Measurements from ENCODE around the gene SHROOM4. TPM values are rescaled to one million over a fixed set of nuclear protein-coding genes. Genes with fewer than 3 reads are reported as not detected.

SHROOM4 gene, protein sequence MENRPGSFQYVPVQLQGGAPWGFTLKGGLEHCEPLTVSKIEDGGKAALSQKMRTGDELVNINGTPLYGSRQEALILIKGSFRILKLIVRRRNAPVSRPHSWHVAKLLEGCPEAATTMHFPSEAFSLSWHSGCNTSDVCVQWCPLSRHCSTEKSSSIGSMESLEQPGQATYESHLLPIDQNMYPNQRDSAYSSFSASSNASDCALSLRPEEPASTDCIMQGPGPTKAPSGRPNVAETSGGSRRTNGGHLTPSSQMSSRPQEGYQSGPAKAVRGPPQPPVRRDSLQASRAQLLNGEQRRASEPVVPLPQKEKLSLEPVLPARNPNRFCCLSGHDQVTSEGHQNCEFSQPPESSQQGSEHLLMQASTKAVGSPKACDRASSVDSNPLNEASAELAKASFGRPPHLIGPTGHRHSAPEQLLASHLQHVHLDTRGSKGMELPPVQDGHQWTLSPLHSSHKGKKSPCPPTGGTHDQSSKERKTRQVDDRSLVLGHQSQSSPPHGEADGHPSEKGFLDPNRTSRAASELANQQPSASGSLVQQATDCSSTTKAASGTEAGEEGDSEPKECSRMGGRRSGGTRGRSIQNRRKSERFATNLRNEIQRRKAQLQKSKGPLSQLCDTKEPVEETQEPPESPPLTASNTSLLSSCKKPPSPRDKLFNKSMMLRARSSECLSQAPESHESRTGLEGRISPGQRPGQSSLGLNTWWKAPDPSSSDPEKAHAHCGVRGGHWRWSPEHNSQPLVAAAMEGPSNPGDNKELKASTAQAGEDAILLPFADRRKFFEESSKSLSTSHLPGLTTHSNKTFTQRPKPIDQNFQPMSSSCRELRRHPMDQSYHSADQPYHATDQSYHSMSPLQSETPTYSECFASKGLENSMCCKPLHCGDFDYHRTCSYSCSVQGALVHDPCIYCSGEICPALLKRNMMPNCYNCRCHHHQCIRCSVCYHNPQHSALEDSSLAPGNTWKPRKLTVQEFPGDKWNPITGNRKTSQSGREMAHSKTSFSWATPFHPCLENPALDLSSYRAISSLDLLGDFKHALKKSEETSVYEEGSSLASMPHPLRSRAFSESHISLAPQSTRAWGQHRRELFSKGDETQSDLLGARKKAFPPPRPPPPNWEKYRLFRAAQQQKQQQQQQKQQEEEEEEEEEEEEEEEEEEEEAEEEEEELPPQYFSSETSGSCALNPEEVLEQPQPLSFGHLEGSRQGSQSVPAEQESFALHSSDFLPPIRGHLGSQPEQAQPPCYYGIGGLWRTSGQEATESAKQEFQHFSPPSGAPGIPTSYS (N-terminal part only)
- total RNA-seq: not detected
- not detected for polyA plus RNA-seq
- 0 reads per million in 6 experiments for total RNA-seq

DNA sequence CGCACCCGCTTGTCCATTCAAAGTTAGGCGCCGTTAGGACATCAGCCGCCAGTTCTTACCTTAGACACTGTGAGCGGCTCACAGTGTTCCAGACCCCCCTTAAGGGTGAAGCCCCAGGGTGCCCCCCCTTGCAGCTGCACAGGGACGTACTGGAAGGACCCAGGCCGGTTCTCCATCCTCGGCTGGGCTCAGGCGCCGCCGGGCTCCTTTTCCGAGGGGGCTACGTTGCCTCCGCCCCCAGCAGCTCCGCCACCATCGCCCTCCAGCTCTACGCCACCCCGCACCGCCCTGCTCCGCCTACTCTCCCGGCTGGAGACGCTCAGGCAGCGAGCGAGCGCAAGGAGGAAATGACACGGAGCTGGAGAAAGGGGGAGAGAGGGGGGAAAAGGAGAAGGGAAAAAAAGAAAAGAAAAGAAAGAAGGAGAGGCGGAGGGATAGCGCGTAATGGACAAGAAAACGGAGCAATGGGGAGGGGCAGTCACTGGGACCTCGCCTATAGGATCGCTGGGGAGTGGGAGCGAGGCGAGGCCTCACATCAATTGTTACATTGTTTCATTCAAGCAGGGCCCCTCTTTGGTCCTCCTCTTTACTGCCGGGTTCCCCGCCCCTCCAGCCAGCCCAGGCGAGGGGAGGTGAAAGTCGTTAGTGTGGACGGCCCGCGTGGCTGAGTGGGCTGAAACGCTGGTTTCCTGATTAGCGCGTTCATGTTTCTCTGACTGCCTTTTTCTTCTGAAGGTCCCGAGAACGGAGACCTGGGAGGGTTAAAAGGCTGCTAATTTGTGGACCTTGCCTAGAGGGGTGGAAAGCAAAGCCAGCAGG lies at the start of gene SHROOM4:
Gene SHROOM4, minus strand, starts transcription at position 352 of the 819 bp plus-strand sequence. Its CDS starts 176 bp downstream, at position 176.
- H3K27me3 Mint-ChIP-seq: peaks cover 12 to 49% (median 24%) of the 10 kb centered on the region in 5 donors
- H3K36me3 Mint-ChIP-seq: no peaks in the 10 kb centered on the region
- no peak within 1 kb of the TSS for H3K27ac Mint-ChIP-seq
- peak within 1 kb of the TSS in 8 of 10 donors; percentile 19 to 61 (median 49) for H3K4me3 Mint-ChIP-seq
- H3K4me1 Mint-ChIP-seq: peaks cover 0 to 9% (median 4%) of the 10 kb centered on the region in 4 donors
- no peak for DNase-seq
- no peak for ATAC-seq
- peaks cover 0 to 2% (median 0%) of the 10 kb centered on the region in 9 donors for H3K9me3 Mint-ChIP-seq
- POLR2A ChIA-PET: no interaction called here

DNA sequence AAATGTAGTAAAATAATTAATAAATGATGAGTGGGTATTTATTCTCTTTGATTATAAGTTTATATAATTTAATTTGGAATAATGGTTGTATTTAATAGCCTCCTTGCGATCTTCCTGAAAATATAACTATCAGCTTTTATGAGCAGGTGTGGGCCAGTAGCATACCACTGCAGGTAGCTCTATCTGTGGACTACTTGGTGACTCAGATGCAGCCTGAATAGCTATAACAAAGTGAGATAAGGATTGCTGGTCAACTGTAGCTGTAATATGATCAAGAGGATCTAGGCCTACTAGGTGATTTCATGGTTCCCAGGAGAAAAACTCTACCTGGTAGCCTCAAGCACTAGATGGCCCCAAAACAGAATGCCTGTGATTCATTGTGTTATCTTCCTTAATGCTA lies 49.5 kb upstream of the SHROOM4 start:
- no peaks in the 10 kb centered on the region for H3K9me3 Mint-ChIP-seq
- no peaks in the 10 kb centered on the region for H3K4me1 Mint-ChIP-seq
- no peak overlapping the region for H3K4me3 Mint-ChIP-seq
- no peaks in the 10 kb centered on the region for H3K36me3 Mint-ChIP-seq
- H3K27ac Mint-ChIP-seq: no peak overlapping the region
- ATAC-seq (no peak), DNase-seq (no peak)
- peaks cover 0 to 4% (median 2%) of the 10 kb centered on the region in 5 donors for H3K27me3 Mint-ChIP-seq
- POLR2A ChIA-PET: no interaction called here

DNA sequence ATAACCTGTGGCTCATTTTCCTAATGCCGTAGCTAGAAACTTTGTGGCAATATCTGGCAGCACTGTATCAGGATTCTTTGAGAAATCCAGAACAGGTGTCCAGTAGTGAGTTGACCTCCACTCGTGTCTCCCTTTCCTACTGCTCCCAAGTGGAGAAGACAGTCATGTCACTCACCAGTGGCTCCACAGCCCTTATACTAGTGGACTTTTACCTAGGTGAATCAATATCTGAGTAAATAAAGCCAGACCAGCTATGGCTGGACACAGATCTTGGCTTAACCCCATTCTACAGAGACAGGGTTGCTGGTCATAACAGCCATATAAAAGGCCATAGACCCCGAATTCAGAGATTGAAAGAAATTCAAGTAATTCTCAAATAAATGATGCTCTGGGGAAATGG lies 46.5 kb upstream of the SHROOM4 start:
- Mint-ChIP-seq H3K36me3 (no peaks in the 10 kb centered on the region), H3K27ac (no peak overlapping the region), H3K4me1 (no peaks in the 10 kb centered on the region), H3K9me3 (no peaks in the 10 kb centered on the region), H3K27me3 (peaks cover 0 to 8% (median 1%) of the 10 kb centered on the region in 5 donors), H3K4me3 (no peak overlapping the region)
- POLR2A ChIA-PET: no interaction called here
- no peak for ATAC-seq
- no peak for DNase-seq

DNA sequence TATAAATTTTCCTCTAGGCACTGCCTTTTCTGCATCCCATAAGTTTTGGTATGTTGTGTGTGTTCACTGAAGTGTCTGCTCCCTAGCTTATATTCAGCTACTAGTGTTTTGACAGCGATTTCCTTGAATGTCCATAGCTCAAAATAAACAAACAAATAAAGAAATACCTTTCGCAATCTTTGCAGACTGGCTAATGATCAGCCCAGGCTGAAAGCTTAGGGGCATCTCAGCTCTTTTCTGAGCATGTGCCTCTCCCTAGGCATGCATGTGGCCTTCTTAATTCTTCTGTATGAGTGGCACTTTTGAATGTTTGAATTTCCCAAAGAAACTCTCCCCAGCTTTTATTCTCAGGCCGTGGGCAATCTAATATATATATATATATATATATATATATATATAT lies 44.6 kb upstream of the SHROOM4 start:
- H3K4me1 Mint-ChIP-seq: no peaks in the 10 kb centered on the region
- H3K27ac Mint-ChIP-seq: no peak overlapping the region

DNA sequence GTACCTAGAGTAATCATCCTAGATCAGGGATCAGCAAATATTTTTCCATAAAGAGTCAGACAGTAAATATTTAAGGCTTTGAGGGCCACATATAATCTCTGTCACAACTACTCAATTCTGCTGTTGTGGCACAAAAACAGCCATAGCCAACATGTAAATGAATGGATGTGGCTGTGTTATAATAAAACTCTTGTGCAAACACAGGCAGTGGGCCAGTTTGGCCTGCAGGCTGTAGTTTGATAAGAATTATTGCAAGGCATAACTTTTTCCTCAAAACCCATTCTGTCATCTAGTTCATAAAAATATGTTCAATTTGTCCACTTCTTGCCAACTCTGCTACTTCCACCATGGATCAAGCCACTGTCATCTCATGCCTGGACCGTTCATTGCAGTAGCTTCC lies 39.4 kb upstream of the SHROOM4 start:
- Mint-ChIP-seq H3K27me3 (peaks cover 0 to 4% (median 0%) of the 10 kb centered on the region in 5 donors), H3K4me3 (no peak overlapping the region), H3K9me3 (peaks cover 0 to 2% (median 0%) of the 10 kb centered on the region in 9 donors), H3K27ac (no peak overlapping the region), H3K36me3 (no peaks in the 10 kb centered on the region), H3K4me1 (no peaks in the 10 kb centered on the region)
- ATAC-seq (no peak), DNase-seq (no peak)
- POLR2A ChIA-PET: no interaction called here

More for the DNA sequence above, 44.6 kb upstream of the SHROOM4 start:
- H3K9me3 Mint-ChIP-seq: no peaks in the 10 kb centered on the region
- peaks cover 0 to 8% (median 0%) of the 10 kb centered on the region in 5 donors for H3K27me3 Mint-ChIP-seq
- H3K36me3 Mint-ChIP-seq: no peaks in the 10 kb centered on the region
- DNase-seq: no peak
- POLR2A ChIA-PET: no interaction called here
- ATAC-seq: no peak
- H3K4me3 Mint-ChIP-seq: no peak overlapping the region

DNA sequence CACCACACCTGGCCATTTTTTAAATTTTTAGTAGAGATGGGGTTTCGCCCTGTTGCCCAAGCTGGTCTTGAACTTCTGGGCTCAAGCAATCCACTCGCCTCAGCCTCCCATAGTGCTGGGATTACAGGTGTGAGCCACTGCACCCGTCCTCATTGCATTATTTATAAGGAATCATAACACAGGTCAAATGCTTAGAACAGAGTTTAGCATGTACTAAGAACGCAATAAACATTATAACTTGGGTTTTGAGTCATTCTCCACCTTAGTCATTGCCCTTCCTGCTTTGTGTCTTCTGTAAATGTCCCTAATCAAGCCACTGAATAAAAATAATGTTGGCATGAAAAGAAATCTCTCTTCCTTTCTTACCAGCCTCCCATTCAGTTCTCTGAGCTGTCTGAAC lies 38.5 kb upstream of the SHROOM4 start:
- DNase-seq (no peak), ATAC-seq (no peak)
- Mint-ChIP-seq H3K36me3 (no peaks in the 10 kb centered on the region), H3K27me3 (no peaks in the 10 kb centered on the region), H3K27ac (no peak overlapping the region), H3K4me3 (no peak overlapping the region), H3K4me1 (no peaks in the 10 kb centered on the region), H3K9me3 (peaks cover 0 to 2% (median 0%) of the 10 kb centered on the region in 9 donors)
- POLR2A ChIA-PET: no interaction called here

DNA sequence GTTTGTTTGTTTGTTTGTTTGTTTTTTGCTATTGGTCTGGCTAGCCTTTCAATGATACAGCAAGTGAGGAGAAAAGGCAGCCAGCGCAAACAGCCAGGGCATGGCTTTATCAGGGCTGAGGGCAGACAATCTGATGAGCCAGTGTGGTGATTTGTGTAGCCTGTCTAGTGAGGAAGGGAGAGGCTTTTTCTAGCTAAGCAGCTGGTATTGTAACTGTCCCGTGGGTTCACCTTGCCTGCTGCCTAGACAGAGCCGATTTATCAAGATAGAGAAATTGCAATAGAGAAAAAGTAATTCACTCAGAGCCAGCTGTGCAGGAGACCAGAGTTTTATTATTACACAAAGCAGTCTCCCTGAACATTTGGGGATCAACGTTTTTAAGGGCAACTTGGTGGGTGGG lies 28.2 kb upstream of the SHROOM4 start:
- ATAC-seq (no peak), DNase-seq (no peak)
- POLR2A ChIA-PET: no interaction called here
- H3K36me3 Mint-ChIP-seq: no peaks in the 10 kb centered on the region
- H3K27me3 Mint-ChIP-seq: peaks cover 0 to 19% (median 4%) of the 10 kb centered on the region in 5 donors
- H3K4me3 Mint-ChIP-seq: no peak overlapping the region
- H3K4me1 Mint-ChIP-seq: no peaks in the 10 kb centered on the region
- H3K27ac Mint-ChIP-seq: no peak overlapping the region
- H3K9me3 Mint-ChIP-seq: no peaks in the 10 kb centered on the region

DNA sequence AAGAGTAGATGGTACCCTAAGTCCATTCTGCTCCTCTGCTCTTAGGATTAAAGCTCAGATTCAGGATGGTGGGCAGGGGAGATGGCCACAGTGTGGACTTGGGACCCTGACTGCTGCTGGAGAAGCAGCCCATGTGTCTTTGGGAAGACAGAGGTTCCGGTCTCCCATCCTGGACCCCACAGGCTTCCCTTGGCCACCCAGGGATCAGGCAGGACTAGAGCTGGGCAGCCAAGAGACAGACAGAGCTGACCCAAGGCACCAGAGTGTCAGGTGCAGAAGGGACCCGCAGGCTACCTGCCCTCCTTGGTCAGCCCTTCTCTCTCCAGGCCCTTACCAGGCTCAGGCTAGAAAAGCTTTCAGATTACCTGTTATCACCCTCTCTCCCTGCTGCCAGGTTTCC lies 25.7 kb upstream of the SHROOM4 start:
- Mint-ChIP-seq H3K9me3 (no peaks in the 10 kb centered on the region), H3K27ac (no peak overlapping the region), H3K36me3 (no peaks in the 10 kb centered on the region), H3K4me3 (no peak overlapping the region), H3K4me1 (no peaks in the 10 kb centered on the region), H3K27me3 (peaks cover 0 to 19% (median 4%) of the 10 kb centered on the region in 5 donors)
- POLR2A ChIA-PET: no interaction called here
- DNase-seq: no peak
- ATAC-seq: no peak

DNA sequence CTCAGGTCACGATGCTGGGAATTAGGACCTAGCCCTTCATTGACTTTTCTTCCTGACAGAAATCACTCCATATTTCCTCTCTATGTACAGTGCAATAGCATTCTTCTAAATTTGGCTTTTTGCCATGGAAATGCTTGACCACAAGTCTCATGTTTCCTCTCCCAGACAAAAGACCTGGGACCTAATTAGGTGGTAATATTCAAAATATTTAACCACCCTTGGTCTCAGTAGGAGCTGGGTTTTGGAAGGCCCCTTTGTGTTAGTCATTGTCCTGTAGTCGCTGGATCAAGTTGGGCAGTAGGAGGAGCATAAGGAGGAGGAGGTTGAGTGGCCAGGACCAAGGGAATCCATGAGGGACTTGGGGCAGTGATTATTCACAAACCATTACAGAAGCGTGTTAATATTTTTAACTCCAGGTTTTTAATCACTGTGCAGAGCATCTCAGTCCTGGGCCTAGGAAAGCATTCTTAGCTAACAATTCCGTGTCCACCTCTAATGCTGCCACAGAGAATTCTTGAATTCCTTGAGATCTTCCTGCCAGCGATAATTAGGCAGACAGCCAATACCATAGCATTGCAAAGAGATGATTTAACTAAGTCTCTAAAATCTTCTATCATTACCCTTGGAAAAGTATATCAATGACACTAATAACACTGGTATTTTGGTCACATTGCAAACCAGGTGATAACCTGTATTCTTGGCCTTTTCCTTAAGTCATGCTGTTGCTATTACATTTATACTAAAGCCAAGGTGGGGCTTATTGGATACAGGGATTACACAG lies 25.0 kb upstream of the SHROOM4 start:
- Mint-ChIP-seq H3K27me3 (peaks cover 0 to 19% (median 4%) of the 10 kb centered on the region in 5 donors), H3K27ac (no peak overlapping the region), H3K9me3 (no peaks in the 10 kb centered on the region), H3K4me1 (no peaks in the 10 kb centered on the region), H3K4me3 (no peak overlapping the region), H3K36me3 (no peaks in the 10 kb centered on the region)
- no peak for DNase-seq
- no peak for ATAC-seq
- POLR2A ChIA-PET: no interaction called here

DNA sequence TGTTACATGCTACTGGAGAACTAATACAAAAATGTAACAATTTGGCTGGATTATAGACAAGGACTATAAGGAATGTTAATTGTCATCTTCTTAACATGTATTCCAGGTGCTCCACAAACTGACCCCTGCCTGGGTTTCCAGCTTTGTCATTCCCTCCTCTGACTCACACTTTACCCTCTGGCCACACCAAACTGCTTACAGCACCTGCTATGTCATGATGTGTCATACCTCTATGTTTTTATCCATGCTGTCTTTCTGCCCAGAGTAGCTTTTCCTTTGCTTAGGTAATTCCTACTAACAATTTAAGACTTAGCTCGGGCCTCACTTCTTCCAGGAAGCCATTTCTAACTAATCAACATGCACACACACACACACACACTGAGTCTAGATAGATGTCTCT lies 14.0 kb upstream of the SHROOM4 start:
- H3K4me1 Mint-ChIP-seq: no peaks in the 10 kb centered on the region
- POLR2A ChIA-PET: no interaction called here
- no peaks in the 10 kb centered on the region for H3K36me3 Mint-ChIP-seq
- H3K27me3 Mint-ChIP-seq: peaks cover 0 to 4% (median 0%) of the 10 kb centered on the region in 5 donors
- no peak overlapping the region for H3K27ac Mint-ChIP-seq
- DNase-seq (no peak), ATAC-seq (no peak)
- no peak overlapping the region for H3K4me3 Mint-ChIP-seq
- H3K9me3 Mint-ChIP-seq: no peaks in the 10 kb centered on the region

DNA sequence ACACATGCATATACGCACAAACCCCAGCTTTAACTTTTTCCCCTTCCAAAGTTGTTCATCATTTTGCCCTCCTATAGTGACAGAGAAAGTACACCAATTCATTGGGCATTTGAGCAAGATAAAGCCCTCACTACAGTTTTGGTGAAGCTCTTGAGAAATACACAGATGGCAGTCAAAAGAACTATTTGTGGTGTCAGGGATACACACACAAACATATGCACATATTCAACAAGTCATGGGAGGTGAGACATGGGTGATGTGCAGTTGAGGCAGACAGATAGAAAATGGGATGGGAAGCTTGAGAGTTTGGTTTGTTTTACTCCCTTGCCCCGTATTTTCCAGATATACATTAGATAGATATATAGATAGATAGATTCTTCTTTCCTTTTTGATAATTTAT lies 11.8 kb upstream of the SHROOM4 start:
- Mint-ChIP-seq H3K36me3 (peaks cover 0 to 1% (median 0%) of the 10 kb centered on the region in 3 donors), H3K27me3 (peaks cover 0 to 4% (median 0%) of the 10 kb centered on the region in 5 donors), H3K4me1 (no peaks in the 10 kb centered on the region), H3K9me3 (peaks cover 0 to 5% (median 0%) of the 10 kb centered on the region in 9 donors), H3K27ac (no peak overlapping the region), H3K4me3 (no peak overlapping the region)
- ATAC-seq: no peak
- DNase-seq: no peak
- POLR2A ChIA-PET: no interaction called here

Data from naive thymus-derived CD8-positive, alpha-beta T cell (primary cell).